Esophagus squamous epithelium (tissue), 5 donors: ENCODE data around the gene NAA25. TPM values are rescaled to one million over a fixed set of nuclear protein-coding genes. Genes with fewer than 3 reads are reported as not detected.
A peak's percentile ranks its signal among the peaks of the same experiment; 100 is the strongest.

Source experiments
- DNase-seq: peaks from one replicate; lab custom pipeline; 2025; lab: John Stamatoyannopoulos, UW
- H3K27ac ChIP-seq, 4 donors: fragments of 200-600 bp; sonication (generic); one replicate each; pipeline ENCODE4 v1.5.1; 2016 to 2019; ENCODE audit warnings: mild to moderate bottlenecking in 1 of 4
- H3K27me3 ChIP-seq, 4 donors: fragments of 200-600 bp; sonication (generic); 1 replicate in 3 of 4; 2 replicates in 1 of 4; pipeline versions ENCODE4 v1.5.1 to v1.6.0; 2017 to 2021; ENCODE audit warnings: antibody characterized with exemption in 1 of 4
- H3K36me3 ChIP-seq, 3 donors: fragments of 200-600 bp; sonication (generic); one replicate each; pipeline ENCODE4 v1.5.1; 2016 to 2019
- H3K4me1 ChIP-seq, 3 donors: fragments of 200-600 bp; sonication (generic); one replicate each; pipeline ENCODE4 v1.5.1; 2017 to 2019
- H3K4me3 ChIP-seq, 4 donors: fragments of 200-600 bp; sonication (generic); 1 replicate in 3 of 4; 2 replicates in 1 of 4; pipeline ENCODE4 v1.5.1; 2016 to 2019; ENCODE audit warnings: mild to moderate bottlenecking in 2 of 4, moderate library complexity in 1 of 4
- H3K9me3 ChIP-seq, 3 donors: fragments of 200-600 bp; sonication (generic); one replicate each; pipeline ENCODE4 v1.5.1; 2016 to 2019
- POLR2A ChIP-seq, 4 donors: fragments of 450-650 bp; IDR thresholded peaks; one replicate each; pipeline ENCODE4 v1.6.1; 2017; ENCODE audit warnings: antibody characterized with exemption in 4 of 4, mild to moderate bottlenecking in 4 of 4, moderate library complexity in 3 of 4
- WGBS, 2 donors: methylation state at CpG; one replicate each; pipeline ENCODE4 v1.1.5; 2018; 5-methylcytosine and 5-hydroxymethylcytosine counted together
- intact Hi-C: fragments of 100-400 bp; cut with DNase I; formaldehyde crosslinking; loops from one replicate; pipeline ENCODE4 v1.15.0; 2022
- total RNA-seq, 4 donors: library from RNA; depleted of rRNA; stranded (reverse); fragments of >200 nt; gene quantifications; one replicate each; pipeline ENCODE4 v1.1.0, GENCODE V29; 2016
- TF ChIP-seq, protein P1 (sequence below), 6 experiments: fragments of 450-650 bp in 4 of 6; fragments of 200-600 bp in 2 of 6; sonication (generic) in 2 of 6; IDR thresholded peaks; one replicate each; pipeline ENCODE4 v1.5.1; 2016 to 2019; ENCODE audit warnings: antibody characterized with exemption in 6 of 6, mild to moderate bottlenecking in 4 of 6, moderate library complexity in 4 of 6
- donor health status: DM: yes; HTN: yes; CAD: no.

The NAA25 gene
- total RNA-seq, 4 donors from 2014 or later: 12.6 to 36.6 (median 26.4) TPM

GRCh38 chr12:112126000-112126438 is 17.4 kb upstream of the NAA25 start:
- no peaks in the 10 kb centered on the region for H3K27me3 ChIP-seq
- peak overlapping the region; percentile 68 to 99 (median 79) for H3K4me3 ChIP-seq
- no peaks in the 10 kb centered on the region for H3K9me3 ChIP-seq
- DNase-seq: no peak
- intact Hi-C loops: no loop called here
- WGBS, 2 donors: 0 to 3% methylated on average over 11 to 20 of the region's 25 CpGs
- no peak for TF ChIP-seq POLR2A (IDR thresholded peaks at IDR 0.05)
- TF ChIP-seq, protein P1, sequence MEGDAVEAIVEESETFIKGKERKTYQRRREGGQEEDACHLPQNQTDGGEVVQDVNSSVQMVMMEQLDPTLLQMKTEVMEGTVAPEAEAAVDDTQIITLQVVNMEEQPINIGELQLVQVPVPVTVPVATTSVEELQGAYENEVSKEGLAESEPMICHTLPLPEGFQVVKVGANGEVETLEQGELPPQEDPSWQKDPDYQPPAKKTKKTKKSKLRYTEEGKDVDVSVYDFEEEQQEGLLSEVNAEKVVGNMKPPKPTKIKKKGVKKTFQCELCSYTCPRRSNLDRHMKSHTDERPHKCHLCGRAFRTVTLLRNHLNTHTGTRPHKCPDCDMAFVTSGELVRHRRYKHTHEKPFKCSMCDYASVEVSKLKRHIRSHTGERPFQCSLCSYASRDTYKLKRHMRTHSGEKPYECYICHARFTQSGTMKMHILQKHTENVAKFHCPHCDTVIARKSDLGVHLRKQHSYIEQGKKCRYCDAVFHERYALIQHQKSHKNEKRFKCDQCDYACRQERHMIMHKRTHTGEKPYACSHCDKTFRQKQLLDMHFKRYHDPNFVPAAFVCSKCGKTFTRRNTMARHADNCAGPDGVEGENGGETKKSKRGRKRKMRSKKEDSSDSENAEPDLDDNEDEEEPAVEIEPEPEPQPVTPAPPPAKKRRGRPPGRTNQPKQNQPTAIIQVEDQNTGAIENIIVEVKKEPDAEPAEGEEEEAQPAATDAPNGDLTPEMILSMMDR (IDR thresholded peaks at IDR 0.05): no peak
- H3K27ac ChIP-seq: peak overlapping the region; percentile 88 to 100 (median 94)
- peaks cover 0 to under 1% (median 0%) of the 10 kb centered on the region in 3 donors for H3K36me3 ChIP-seq
- peaks cover 51 to 92% (median 77%) of the 10 kb centered on the region in 3 donors for H3K4me1 ChIP-seq

DNA sequence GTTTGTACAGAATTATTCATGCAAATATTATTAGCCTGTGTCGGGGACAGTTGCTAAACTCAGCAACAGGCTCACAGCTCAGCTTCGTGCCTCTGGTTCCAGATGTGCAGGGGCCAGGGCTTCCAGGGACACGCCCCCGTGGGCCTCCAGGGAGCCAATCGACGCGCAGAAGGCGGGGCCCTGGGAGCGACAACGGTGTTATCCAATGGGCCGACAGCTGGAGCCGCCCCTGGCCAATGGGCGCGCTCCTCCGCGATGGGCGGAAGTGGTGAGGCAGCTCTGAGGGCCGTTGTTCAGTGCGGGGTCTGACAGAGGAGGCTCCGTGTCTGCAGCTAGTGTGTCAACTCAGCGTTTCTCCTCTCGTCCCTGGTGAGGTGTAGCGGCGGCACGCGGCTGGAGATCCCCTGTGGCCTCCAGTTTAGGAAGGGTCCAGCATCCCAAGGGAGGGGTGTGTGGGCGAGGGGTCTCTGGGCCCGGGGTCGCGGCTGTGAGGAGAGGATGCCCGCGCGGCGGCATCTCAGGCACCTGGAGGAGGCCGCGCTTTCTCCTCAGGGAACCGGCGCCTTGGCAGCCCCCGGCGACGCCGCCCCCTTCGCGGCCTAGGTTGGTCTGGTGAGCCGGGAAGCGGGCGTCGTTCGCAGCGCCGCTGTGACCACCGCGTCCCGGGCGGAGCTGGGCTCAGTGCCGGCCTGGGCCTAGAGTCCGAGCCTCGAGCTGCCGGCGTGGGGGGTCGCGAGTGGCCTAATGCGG is 16.8 kb upstream of the NAA25 start, which contains the start of gene TRAFD1:
Gene TRAFD1 (plus strand): TSS at position 311 of the 750 bp plus-strand sequence. CDS start 4,963 bp downstream, outside the sequence.
- peak within 1 kb of the TSS; percentile 88 to 100 (median 94) for H3K27ac ChIP-seq
- peak; percentile 93 for DNase-seq
- H3K4me1 ChIP-seq: peaks cover 47 to 86% (median 72%) of the 10 kb centered on the region in 3 donors
- 0% methylated on average over 2 to 7 of the region's 63 CpGs for WGBS, 2 donors
- H3K4me3 ChIP-seq: peak within 1 kb of the TSS; percentile 68 to 99 (median 79)
- intact Hi-C loops: no loop called here
- H3K9me3 ChIP-seq: no peaks in the 10 kb centered on the region
- no peaks in the 10 kb centered on the region for H3K36me3 ChIP-seq
- no peaks in the 10 kb centered on the region for H3K27me3 ChIP-seq
- peak in 3 of 4 donors; percentile 82 to 99 (median 96) for TF ChIP-seq POLR2A (IDR thresholded peaks at IDR 0.05)
- TF ChIP-seq, protein P1 (IDR thresholded peaks at IDR 0.05): no peak

DNA sequence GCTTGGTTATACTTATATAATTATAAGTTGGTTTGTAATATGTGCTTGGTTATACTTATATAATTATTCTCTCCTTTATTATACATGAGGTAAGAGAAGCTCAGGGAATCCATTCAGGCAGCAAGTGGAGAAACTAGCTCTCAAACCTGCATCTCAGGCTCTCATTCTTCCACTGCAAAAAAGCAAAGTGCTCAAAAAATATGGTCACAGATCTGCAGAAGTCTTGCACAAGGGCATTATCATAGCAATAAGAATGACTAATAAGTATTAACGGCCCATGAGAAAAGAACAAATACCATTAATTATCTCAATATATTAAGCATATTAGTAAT is 16.3 kb upstream of the NAA25 start:
- TF ChIP-seq, protein P1 (IDR thresholded peaks at IDR 0.05): no peak
- no peak for TF ChIP-seq POLR2A (IDR thresholded peaks at IDR 0.05)
- intact Hi-C loops: no loop called here
- Histone ChIP-seq H3K4me1 (peaks cover 43 to 81% (median 67%) of the 10 kb centered on the region in 3 donors), H3K27ac (peak overlapping the region in 3 of 4 donors; percentile 2 to 92 (median 88)), H3K27me3 (no peaks in the 10 kb centered on the region), H3K9me3 (no peaks in the 10 kb centered on the region), H3K4me3 (peak overlapping the region in 3 of 4 donors; percentile 68 to 87 (median 71)), H3K36me3 (no peaks in the 10 kb centered on the region)
- no peak for DNase-seq
- 0% methylated on average over 1 of the region's 1 CpG for WGBS, 2 donors

DNA sequence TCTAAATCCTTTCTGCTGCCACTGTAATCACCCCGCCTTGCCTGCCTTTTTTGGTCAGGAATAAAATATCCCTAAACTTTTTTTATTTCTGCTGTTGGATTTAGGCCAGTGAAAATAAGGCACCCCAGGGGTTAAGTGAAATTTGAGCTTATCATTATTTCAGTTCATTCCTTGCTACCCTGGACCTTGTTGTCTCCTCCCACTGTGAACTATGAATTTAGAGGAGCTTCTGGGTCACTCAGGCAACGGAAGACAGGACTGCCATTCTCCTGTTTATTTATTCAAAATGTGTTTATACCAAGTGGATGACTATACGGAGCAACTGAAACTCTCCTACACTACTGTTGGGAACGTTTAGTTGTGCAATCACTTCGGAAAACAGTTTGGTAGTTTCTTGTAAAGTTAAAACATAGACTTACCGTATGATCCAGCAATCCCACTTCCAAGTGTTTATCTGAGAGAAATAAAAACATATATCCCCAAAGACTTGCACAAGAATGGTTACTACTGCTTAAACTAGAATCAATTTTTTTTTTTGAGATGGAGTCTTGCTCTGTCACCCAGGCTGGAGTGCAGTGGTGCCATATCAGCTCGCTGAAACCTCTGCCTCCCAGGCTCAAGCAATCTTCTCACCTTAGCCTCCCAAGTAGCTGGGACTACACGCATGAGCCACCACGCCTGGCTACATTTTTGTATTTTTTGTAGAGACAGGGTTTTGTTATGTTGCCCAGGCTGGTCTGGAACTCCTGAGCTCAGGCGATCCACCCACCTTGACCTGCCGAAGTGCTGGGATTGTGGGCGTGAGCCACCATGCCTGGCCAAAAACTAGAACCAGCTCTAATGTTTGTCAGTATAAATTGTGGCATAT is 14.5 kb upstream of the NAA25 start:
- DNase-seq: no peak
- Histone ChIP-seq H3K4me3 (no peak overlapping the region), H3K9me3 (no peaks in the 10 kb centered on the region), H3K27ac (peak overlapping the region; percentile 68 to 92 (median 84)), H3K36me3 (no peaks in the 10 kb centered on the region), H3K4me1 (peaks cover 33 to 64% (median 48%) of the 10 kb centered on the region in 3 donors), H3K27me3 (no peaks in the 10 kb centered on the region)
- TF ChIP-seq, protein P1 (IDR thresholded peaks at IDR 0.05): no peak
- TF ChIP-seq POLR2A (IDR thresholded peaks at IDR 0.05): no peak
- 49 to 56% methylated on average over 12 of the region's 12 CpGs for WGBS, 2 donors
- intact Hi-C loops: no loop called here
